Epithelial cell of alveolus of lung (primary cell): Measurements from ENCODE around the gene SLC39A8. TPM values are rescaled to one million over a fixed set of nuclear protein-coding genes. Genes with fewer than 3 reads are reported as not detected.

Experiments used
- total RNA-seq: library from RNA; depleted of rRNA; stranded (reverse); fragments of >200 nt; gene quantifications from 2 replicates; pipeline ENCODE4 v1.2.1, GENCODE V29; 2015

The SLC39A8 gene
- 1.2 and 9.8 TPM in 2 replicates for total RNA-seq

GRCh38 chr4:102344954-102345794, at the start of gene SLC39A8:
SLC39A8 (minus strand) TSS chr4:102345482; CDS start chr4:102344662, 820 bp downstream.

Other genes starting within 250 kb of the SLC39A8 start
- 17.6 and 32.6 TPM in 2 replicates for gene NFKB1, start 155.9 kb upstream of the SLC39A8 start, total RNA-seq